HUES6 (cell line): ENCODE results near the gene TMEM87B.
A peak's percentile ranks its signal among the peaks of the same experiment; 100 is the strongest.

Source experiments
- H3K27ac ChIP-seq: 2 replicates; pipeline ENCODE4 v1.7.0; 2013; ENCODE audit warnings: low read depth, mild to moderate bottlenecking, low read length, inconsistent platforms
- H3K27me3 ChIP-seq: 2 replicates; pipeline ENCODE4 v1.6.1; 2013; ENCODE audit warnings: low read length; ENCODE audit not compliant: control insufficient read depth, insufficient read depth
- H3K36me3 ChIP-seq: 2 replicates; pipeline ENCODE4 v1.6.1; 2013; ENCODE audit warnings: low read length; ENCODE audit not compliant: control insufficient read depth, insufficient read depth
- H3K4me1 ChIP-seq: 2 replicates; pipeline ENCODE4 v1.6.1; 2013; ENCODE audit warnings: low read length; ENCODE audit not compliant: control insufficient read depth, insufficient read depth
- H3K4me3 ChIP-seq: 2 replicates; pipeline ENCODE4 v1.5.1; 2013; ENCODE audit warnings: low read depth, low read length
- H3K9ac ChIP-seq: one replicate; pipeline ENCODE4 v1.6.1; 2013; ENCODE audit warnings: mild to moderate bottlenecking, low read length
- H3K9me3 ChIP-seq: 2 replicates; pipeline ENCODE4 v1.6.1; 2013; ENCODE audit warnings: low read depth, low read length; ENCODE audit not compliant: control insufficient read depth, insufficient read depth

Gene TMEM87B

GRCh38 chr2:112050316-112050715 lies 4.8 kb upstream of the TMEM87B start:
- Histone ChIP-seq H3K9me3 (peaks cover 8% of the 10 kb centered on the region; the same call in 1 of the 2 replicates), H3K9ac (no peak overlapping the region), H3K36me3 (no peaks in the 10 kb centered on the region), H3K27ac (no peak overlapping the region), H3K27me3 (no peaks in the 10 kb centered on the region), H3K4me3 (no peak overlapping the region), H3K4me1 (peaks cover 19% of the 10 kb centered on the region)

GRCh38 chr2:112053917-112054846 lies 887 bp upstream of the TMEM87B start:
- no peak overlapping the region for H3K27ac ChIP-seq
- no peaks in the 10 kb centered on the region for H3K27me3 ChIP-seq
- no peaks in the 10 kb centered on the region for H3K9me3 ChIP-seq
- H3K36me3 ChIP-seq: no peaks in the 10 kb centered on the region
- peaks cover 11% of the 10 kb centered on the region; the same call in 1 of the 2 replicates for H3K4me1 ChIP-seq
- peak overlapping the region; percentile 98 for H3K4me3 ChIP-seq
- peak overlapping the region; percentile 63 for H3K9ac ChIP-seq

- H3K4me1 ChIP-seq: peaks cover 11% of the 10 kb centered on the region; the same call in 1 of the 2 replicates
Measured at GRCh38 chr2:112055730-112056625, 909 bp downstream of the TMEM87B start.

GRCh38 chr2:112056626-112056987 lies 1.5 kb downstream of the TMEM87B start:
- Histone ChIP-seq H3K9ac (peak overlapping the region; percentile 82), H3K4me1 (peaks cover 11% of the 10 kb centered on the region; the same call in 1 of the 2 replicates), H3K27ac (no peak overlapping the region), H3K27me3 (no peaks in the 10 kb centered on the region), H3K4me3 (peak overlapping the region; percentile 98), H3K36me3 (peaks cover 3% of the 10 kb centered on the region; the same call in 1 of the 2 replicates), H3K9me3 (no peaks in the 10 kb centered on the region)

More at GRCh38 chr2:112055730-112056625, 909 bp downstream of the TMEM87B start:
- Histone ChIP-seq H3K36me3 (peaks cover under 1% of the 10 kb centered on the region; the same call in 1 of the 2 replicates), H3K27me3 (no peaks in the 10 kb centered on the region), H3K9me3 (no peaks in the 10 kb centered on the region), H3K9ac (peak overlapping the region; percentile 82), H3K4me3 (peak overlapping the region; percentile 98), H3K27ac (peak overlapping the region; percentile 80)

- peaks cover 5% of the 10 kb centered on the region; the same call in 1 of the 2 replicates for H3K4me1 ChIP-seq
- H3K36me3 ChIP-seq: peaks cover 22% of the 10 kb centered on the region
Measured at GRCh38 chr2:112059671-112060070, 4.6 kb downstream of the TMEM87B start.

GRCh38 chr2:112061299-112061698 lies 6.2 kb downstream of the TMEM87B start:
- Histone ChIP-seq H3K9me3 (no peaks in the 10 kb centered on the region), H3K27me3 (no peaks in the 10 kb centered on the region), H3K36me3 (peaks cover 29% of the 10 kb centered on the region), H3K4me3 (no peak overlapping the region), H3K9ac (no peak overlapping the region), H3K4me1 (peaks cover 5% of the 10 kb centered on the region; the same call in 1 of the 2 replicates), H3K27ac (no peak overlapping the region)

More at GRCh38 chr2:112059671-112060070, 4.6 kb downstream of the TMEM87B start:
- Histone ChIP-seq H3K27ac (no peak overlapping the region), H3K9me3 (no peaks in the 10 kb centered on the region), H3K9ac (no peak overlapping the region), H3K27me3 (no peaks in the 10 kb centered on the region), H3K4me3 (no peak overlapping the region)

GRCh38 chr2:112061840-112062239 lies 6.8 kb downstream of the TMEM87B start:
- H3K9me3 ChIP-seq: no peaks in the 10 kb centered on the region
- H3K36me3 ChIP-seq: peaks cover 33% of the 10 kb centered on the region
- H3K27me3 ChIP-seq: no peaks in the 10 kb centered on the region
- no peak overlapping the region for H3K9ac ChIP-seq
- no peak overlapping the region for H3K4me3 ChIP-seq
- H3K4me1 ChIP-seq: peaks cover under 1% of the 10 kb centered on the region; the same call in 1 of the 2 replicates
- no peak overlapping the region for H3K27ac ChIP-seq

GRCh38 chr2:112062894-112063293 lies 7.8 kb downstream of the TMEM87B start:
- Histone ChIP-seq H3K4me1 (no peaks in the 10 kb centered on the region; the same call in 1 of the 2 replicates), H3K9ac (no peak overlapping the region), H3K4me3 (no peak overlapping the region), H3K9me3 (no peaks in the 10 kb centered on the region), H3K27me3 (no peaks in the 10 kb centered on the region), H3K27ac (no peak overlapping the region), H3K36me3 (peaks cover 43% of the 10 kb centered on the region)

GRCh38 chr2:112065486-112065885 lies 10.4 kb downstream of the TMEM87B start:
- Histone ChIP-seq H3K4me1 (no peaks in the 10 kb centered on the region; the same call in 1 of the 2 replicates), H3K9ac (no peak overlapping the region), H3K4me3 (no peak overlapping the region), H3K36me3 (peaks cover 55% of the 10 kb centered on the region), H3K27me3 (no peaks in the 10 kb centered on the region), H3K9me3 (peaks cover 3% of the 10 kb centered on the region; the same call in 1 of the 2 replicates), H3K27ac (no peak overlapping the region)

GRCh38 chr2:112065966-112066365 lies 10.9 kb downstream of the TMEM87B start:
- Histone ChIP-seq H3K9me3 (peaks cover 3% of the 10 kb centered on the region; the same call in 1 of the 2 replicates), H3K9ac (no peak overlapping the region), H3K4me1 (no peaks in the 10 kb centered on the region; the same call in 1 of the 2 replicates), H3K36me3 (peaks cover 55% of the 10 kb centered on the region), H3K4me3 (no peak overlapping the region), H3K27me3 (no peaks in the 10 kb centered on the region), H3K27ac (no peak overlapping the region)
